Fibroblast of skin of left quadriceps (primary cell): Measurements from ENCODE around the gene NR2F1.

Experiments
- DNase-seq, 2 experiments: peaks; one replicate each; pipeline ENCODE4 v3.0.0-alpha.2; 2013; ENCODE audit warnings: low read depth in 2 of 2

Gene NR2F1

GRCh38 chr5:93591323-93591945, 8.4 kb downstream of the NR2F1 start:
- DNase-seq = no peak

DNA sequence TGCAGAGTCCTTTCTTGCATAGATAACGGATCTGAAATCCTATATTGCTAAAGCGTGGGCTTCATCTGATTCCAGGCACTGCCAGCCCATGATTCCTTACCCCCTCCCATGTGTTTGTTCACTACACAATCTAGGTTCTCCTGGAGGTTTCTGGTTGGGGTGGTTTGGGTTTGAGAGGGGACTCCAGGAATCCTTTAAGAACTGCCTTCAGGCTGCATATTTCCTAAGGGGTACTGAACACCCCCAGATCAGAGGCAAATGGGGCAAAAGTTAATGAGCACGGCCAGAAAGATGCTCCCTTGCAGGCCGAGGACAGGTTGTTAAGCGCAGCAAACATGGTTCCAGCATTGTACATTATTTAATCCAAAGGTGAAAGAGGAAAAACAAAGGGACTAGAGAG, 9.9 kb downstream of the NR2F1 start:
- no peak for DNase-seq

GRCh38 chr5:93593476-93594131, 10.6 kb downstream of the NR2F1 start:
- no peak for DNase-seq

DNA sequence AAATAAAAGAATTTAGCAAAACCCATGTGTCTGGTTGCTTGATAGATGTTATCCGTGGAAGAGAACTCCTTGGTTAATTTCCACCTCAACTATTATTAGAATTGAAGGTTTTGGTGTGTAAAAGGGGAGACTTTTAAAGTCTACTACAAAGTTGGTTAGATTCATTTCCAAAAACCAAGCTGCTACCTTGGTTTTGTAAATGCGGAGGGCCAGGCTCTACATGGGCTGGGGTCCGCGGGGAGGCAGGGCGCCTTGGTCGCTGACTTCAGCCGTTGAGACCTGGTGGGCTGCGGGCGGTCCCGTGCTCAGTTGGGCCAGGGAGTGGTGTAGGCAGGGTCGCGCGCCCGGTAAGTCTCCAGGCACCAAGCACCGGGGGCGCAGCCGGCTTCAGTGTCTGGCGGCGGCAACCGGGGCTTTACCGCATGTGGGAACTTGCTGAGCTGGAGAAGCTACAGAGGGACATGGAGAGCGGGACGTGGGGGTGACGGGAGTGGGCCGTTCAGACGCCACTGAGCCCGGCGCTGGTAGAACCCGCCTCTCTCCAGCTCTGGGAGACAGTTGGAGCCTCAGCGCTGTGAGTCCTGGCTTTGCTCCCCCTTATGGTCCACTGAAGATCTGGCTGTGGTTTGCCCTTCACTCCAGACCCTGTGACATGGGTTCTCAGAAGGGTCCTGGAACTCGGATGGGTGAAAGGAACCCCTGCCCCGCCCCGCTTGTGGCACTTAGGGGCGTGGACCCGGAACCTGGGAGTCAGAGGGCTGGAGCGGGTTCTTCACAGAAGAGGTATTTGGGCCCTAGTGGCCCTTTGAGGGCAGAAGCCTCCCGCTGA, 11.8 kb downstream of the NR2F1 start:
- DNase-seq = no peak

DNA sequence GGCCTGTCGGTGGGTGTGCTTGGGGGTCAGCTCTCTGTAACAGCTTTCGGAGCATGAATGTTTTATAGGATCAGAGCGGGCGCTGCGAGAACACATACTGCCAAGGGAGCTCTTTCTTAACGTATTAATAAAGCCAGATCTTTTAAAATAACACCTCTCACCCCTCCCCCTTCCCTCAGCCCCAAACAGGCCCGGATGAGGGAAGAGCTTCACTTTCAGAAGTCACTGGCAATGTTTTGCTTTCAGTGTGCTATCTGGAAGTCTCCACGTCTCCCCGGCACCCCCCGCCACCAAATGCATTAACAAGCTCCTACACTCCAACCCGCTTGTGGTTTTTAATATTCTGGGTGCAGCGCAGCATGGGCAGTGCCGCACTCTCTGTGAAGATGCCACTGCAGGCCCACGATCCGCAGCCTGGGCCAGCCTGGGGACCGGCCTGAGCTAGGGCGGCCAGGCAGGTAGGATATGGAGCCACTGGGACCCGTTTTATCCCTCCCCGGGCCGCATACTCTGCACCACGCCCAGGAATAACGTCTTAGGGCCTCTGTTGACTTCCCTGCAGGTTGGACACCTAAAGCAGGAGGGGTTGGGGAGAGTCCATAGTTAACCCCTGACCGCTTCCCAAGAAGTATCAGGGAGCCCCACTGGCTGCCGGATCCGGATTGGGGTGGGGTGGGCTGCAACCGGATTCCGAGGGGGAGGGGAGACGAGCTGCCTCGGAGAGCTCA, 12.6 kb downstream of the NR2F1 start:
- no peak for DNase-seq

- no peak for DNase-seq
Measured at GRCh38 chr5:93596310-93596675, 13.3 kb downstream of the NR2F1 start.

GRCh38 chr5:93596676-93597490, 13.9 kb downstream of the NR2F1 start:
- no peak for DNase-seq

DNA sequence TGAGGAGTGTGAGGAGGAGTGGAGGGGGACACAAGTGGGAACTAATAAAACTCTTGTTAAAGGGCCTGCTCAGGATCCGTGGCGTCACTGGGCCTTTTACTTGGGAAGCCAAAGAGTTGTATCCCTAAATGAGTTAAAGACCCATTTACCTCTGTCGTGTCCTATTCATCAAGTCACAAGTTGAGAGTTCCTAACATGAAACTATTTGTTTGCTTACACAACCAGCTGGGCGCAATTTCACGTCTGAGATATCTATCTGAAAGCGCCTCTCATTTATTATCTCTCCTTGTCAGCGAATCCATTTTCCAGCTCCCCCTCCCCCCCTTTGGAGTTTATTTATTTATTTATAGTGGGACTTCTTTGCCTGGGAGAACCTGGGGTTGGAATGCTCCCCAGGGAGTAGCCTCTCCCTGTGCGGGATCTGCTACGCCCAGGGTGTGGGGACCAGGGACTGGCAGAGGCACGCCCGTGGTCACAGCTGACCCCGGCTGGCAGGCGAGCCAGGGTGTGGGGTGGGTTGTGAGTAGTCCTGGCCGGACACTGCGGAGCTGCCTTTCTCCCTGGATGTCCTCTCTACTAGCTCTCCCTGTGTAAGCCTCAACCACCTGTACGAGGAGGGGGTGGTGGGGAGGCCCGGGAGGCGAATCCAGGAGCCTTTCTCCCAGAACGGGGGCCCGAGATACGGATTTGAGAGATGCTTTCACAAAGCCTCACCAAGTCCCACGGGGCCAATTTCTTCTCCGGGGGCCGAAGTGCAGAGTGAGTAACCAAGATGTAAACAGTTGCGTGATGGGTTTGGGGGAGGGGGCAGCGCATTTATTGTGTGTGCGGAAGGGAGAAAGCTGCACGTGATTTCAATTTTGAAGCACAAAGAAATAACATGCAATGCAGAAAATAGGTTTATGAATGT, 15.3 kb downstream of the NR2F1 start:
- no peak for DNase-seq

DNA sequence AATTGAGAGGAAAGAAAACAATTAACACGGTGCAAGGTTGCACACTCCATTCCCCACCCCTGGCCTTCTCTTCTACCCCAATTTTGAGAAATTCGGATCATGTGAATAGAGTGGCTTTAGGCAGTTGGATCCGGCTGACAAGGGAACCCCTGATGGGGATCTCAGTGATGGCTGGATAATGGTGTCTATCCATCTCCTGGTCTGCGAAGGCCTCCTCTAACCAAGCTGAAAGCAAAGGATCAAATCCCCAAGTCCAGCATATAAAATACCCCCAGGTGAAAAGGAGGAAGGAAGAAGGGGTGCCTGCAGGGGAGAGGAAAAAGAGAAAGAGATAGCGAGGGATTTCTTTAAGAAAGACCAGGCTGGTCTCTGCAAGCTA, 16.0 kb downstream of the NR2F1 start:
- DNase-seq = no peak

DNA sequence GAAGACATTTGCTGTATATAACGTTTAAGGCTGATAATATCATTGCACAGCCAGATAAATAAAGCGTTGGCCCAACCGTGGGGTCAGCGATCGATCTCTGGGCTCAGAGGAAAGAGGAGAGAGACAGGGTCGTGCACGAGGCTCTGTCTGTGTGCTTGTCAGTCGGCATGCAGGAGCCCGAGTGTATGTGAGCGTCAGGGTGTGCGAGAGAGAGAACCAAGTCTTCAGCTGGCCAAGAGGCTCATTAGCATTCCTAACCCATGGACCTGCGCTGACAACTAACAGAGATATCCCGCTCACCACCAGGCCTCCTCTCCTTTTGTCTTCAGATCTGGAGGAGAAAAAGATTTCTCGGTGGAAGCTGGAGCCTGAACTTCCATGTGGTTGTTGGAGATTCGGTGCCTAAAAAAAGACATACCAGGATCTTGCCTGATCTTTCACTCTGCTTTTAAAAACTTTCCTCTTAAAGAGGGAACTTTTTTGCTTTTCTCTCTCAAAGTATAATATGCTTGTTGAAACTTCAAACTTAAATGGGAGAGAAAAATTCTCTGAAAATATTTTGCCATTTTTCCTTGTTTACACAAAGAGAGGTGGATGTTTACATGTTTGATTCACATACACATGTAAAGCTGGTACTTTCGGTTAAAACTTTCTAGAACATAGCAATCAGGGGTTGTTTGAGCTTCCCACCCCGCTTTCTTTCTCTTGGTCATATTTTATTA, 16.5 kb downstream of the NR2F1 start:
- DNase-seq = no peak

GRCh38 chr5:93600409-93601070, 17.5 kb downstream of the NR2F1 start:
- DNase-seq = no peak

GRCh38 chr5:93601071-93601801, 18.2 kb downstream of the NR2F1 start:
- peak in 1 of 2 experiments; percentile 33 for DNase-seq

DNA sequence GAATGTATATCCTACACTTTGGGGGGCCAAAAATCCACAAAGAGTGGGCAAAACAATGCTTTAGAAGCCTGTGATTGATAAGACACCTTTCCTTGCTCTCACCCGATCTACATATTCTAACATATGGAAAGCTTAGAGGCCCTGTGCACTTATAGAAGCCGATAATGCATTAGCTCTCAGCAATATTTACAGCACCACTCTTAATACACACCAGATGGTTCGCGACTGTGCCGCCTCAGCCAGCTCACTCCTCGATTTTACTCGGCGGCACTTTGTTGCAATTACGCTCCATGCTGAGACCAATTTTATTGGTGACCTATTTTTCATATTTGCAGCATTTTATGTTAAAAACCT, 18.8 kb downstream of the NR2F1 start:
- DNase-seq = no peak

GRCh38 chr5:93602241-93603077, 19.4 kb downstream of the NR2F1 start:
- no peak for DNase-seq

DNA sequence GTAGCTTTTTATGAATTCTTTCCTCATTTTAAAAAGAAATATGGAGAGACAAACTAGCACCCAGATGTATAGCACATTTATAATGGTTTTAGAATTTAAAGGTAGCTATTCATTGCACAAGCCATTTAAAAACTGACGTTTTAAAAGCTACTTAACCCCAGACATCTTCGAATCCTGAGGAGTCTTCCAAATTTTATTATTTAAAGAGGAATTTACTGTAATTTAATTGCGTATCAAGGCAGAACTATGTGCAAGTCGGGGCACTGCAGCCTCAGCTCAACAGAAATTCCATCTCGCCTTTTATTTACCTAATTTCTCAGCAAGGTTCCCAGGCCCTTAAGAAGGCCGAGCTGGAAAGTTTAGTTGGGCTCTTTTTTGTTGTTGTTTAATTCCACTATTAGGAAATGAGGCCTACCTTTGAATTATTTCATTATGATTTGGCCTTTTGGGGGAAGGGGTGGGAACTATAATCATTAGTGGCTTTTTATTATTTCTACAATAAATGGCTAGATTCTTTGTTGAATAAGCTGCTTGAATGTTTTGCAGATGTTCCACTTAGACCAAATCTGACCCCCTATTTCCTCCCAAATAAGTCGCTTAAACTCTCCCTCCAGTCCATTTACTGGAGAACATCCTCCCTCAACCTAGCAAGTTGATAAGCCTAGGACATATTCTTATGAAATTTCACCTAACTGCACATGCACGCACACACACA, 20.2 kb downstream of the NR2F1 start:
- no peak for DNase-seq

GRCh38 chr5:93603793-93604643, 21.0 kb downstream of the NR2F1 start:
- DNase-seq = no peak
